OCI-LY7 (cell line): ENCODE results near the gene SALL1. TPM values are rescaled to one million over a fixed set of nuclear protein-coding genes. Genes with fewer than 3 reads are reported as not detected.

Experiments used
- BruUV-seq: library from RNA; stranded (reverse); fragments of 400-500 nt; replicated peaks from 2 replicates; lab custom pipeline; 2021; lab: Mats Ljungman, UMichigan
- CTCF ChIA-PET: fragments of 300-600 bp; sonication (Branson Sonifier 250); formaldehyde crosslinking; loops from one replicate; lab custom pipeline; 2022; ENCODE audit warnings: antibody characterized with exemption; ENCODE audit not compliant: unreplicated experiment; lab: Charles Lee
- POLR2A ChIA-PET: fragments of 300-600 bp; sonication (Branson Sonifier 250); formaldehyde crosslinking; loops from one replicate; lab custom pipeline; 2022; ENCODE audit warnings: antibody characterized with exemption; lab: Charles Lee
- DNase-seq: peaks from one replicate; pipeline ENCODE4 v3.0.0-alpha.2; 2015; ENCODE audit warnings: low spot score
- H2AFZ ChIP-seq: fragments of 200-600 bp; sonication (generic), shearing (Covaris generic); 2 replicates; pipeline ENCODE4 v1.6.1; 2014; ENCODE audit warnings: mild to moderate bottlenecking, antibody characterized with exemption, low read length, moderate library complexity
- H3K27ac ChIP-seq: fragments of 200-600 bp; sonication (generic); 2 replicates; pipeline ENCODE4 v1.5.1; 2014; ENCODE audit warnings: mixed run types, low read depth, mild to moderate bottlenecking, moderate library complexity, low read length, inconsistent platforms; ENCODE audit not compliant: poor library complexity, severe bottlenecking
- H3K36me3 ChIP-seq: fragments of 200-600 bp; sonication (generic); 2 replicates; pipeline ENCODE4 v1.6.1; 2014; ENCODE audit warnings: mild to moderate bottlenecking, antibody characterized with exemption, low read length, moderate library complexity, mixed read lengths; ENCODE audit not compliant: insufficient read depth
- H3K4me1 ChIP-seq: fragments of 200-600 bp; sonication (generic); 2 replicates; pipeline ENCODE4 v1.5.1; 2014; ENCODE audit warnings: mild to moderate bottlenecking, low read length; ENCODE audit not compliant: insufficient read depth, poor library complexity, severe bottlenecking
- H3K4me2 ChIP-seq: fragments of 200-600 bp; sonication (generic); 2 replicates; pipeline ENCODE4 v1.6.1; 2014; ENCODE audit warnings: mild to moderate bottlenecking, low read length
- H3K4me3 ChIP-seq: fragments of 200-600 bp; sonication (generic); 2 replicates; pipeline ENCODE4 v1.5.1; 2014; ENCODE audit warnings: mild to moderate bottlenecking, low read depth, low read length; ENCODE audit not compliant: poor library complexity, severe bottlenecking
- H3K79me2 ChIP-seq: fragments of 200-600 bp; sonication (generic); 2 replicates; pipeline ENCODE4 v1.6.1; 2016; ENCODE audit warnings: low read depth, mild to moderate bottlenecking, low read length, moderate library complexity, mixed read lengths; ENCODE audit not compliant: insufficient read depth
- H3K9me2 ChIP-seq: fragments of 200-600 bp; sonication (generic); 2 replicates; pipeline ENCODE4 v1.6.1; 2016; ENCODE audit warnings: mild to moderate bottlenecking, low read length, mixed read lengths; ENCODE audit not compliant: insufficient read depth
- H3K9me3 ChIP-seq: fragments of 200-600 bp; sonication (generic); 2 replicates; pipeline ENCODE4 v1.6.1; 2014; ENCODE audit warnings: mild to moderate bottlenecking, mixed run types, low read length, mixed read lengths
- H4K20me1 ChIP-seq: fragments of 200-600 bp; sonication (generic); 2 replicates; pipeline ENCODE4 v1.6.1; 2014; ENCODE audit warnings: mild to moderate bottlenecking, antibody characterized with exemption, low read length, moderate library complexity, mixed read lengths; ENCODE audit not compliant: insufficient read depth
- CTCF ChIP-seq: fragments of 200-600 bp; sonication (generic); conservative IDR thresholded peaks from 2 replicates; pipeline ENCODE4 v1.5.1; 2014; ENCODE audit warnings: mild to moderate bottlenecking, antibody characterized with exemption, low read length, moderate library complexity, mixed read lengths
- EZH2phosphoT487 ChIP-seq: fragments of 200-600 bp; sonication (generic); IDR thresholded peaks from 2 replicates; pipeline ENCODE4 v1.6.1; 2018; ENCODE audit warnings: low read depth, borderline replicate concordance, mild to moderate bottlenecking, mixed run types, antibody characterized with exemption, low read length, moderate library complexity, mixed read lengths
- intact Hi-C: fragments of 100-400 bp; cut with micrococcal nuclease; formaldehyde crosslinking; loops from one replicate; pipeline ENCODE4 v1.10.0; 2022; ENCODE audit not compliant: unreplicated experiment
- total RNA-seq, 2 experiments: library from RNA; depleted of rRNA in 1 of 2; stranded (reverse); fragments of >200 nt in 1 of 2; shearing (Covaris generic) in 1 of 2; gene quantifications; 2 replicates each; pipeline ENCODE4 v1.2.3, GENCODE V29; 2014 to 2022

Gene SALL1
- total RNA-seq, 2 experiments from 2014 or later, result not detected

- no peaks in the 10 kb centered on the region for H3K9me2 ChIP-seq
- BruUV-seq, result no TSS peak
- H3K9me3 ChIP-seq, result no peaks in the 10 kb centered on the region
- no peaks in the 10 kb centered on the region for H3K36me3 ChIP-seq
- intact Hi-C loops, result no loop called here
- TF ChIP-seq EZH2phosphoT487 (no peak), CTCF (no peak)
- ChIA-PET CTCF (no interaction called here), POLR2A (no interaction called here)
- H3K79me2 ChIP-seq, result no peaks in the 10 kb centered on the region
- no peak overlapping the region for H3K4me3 ChIP-seq
- H4K20me1 ChIP-seq, result no peaks in the 10 kb centered on the region
- no peak overlapping the region for H2AFZ ChIP-seq
- H3K4me1 ChIP-seq, result no peaks in the 10 kb centered on the region
- no peak overlapping the region for H3K27ac ChIP-seq
- DNase-seq, result no peak
- no peak overlapping the region for H3K4me2 ChIP-seq
Observed at GRCh38 chr16:51193879-51194278, 42.8 kb upstream of the SALL1 start.

- intact Hi-C loops, result no loop called here
- Histone ChIP-seq H3K36me3 (no peaks in the 10 kb centered on the region), H2AFZ (peak overlapping the region; percentile 93), H3K79me2 (no peaks in the 10 kb centered on the region), H3K9me3 (no peaks in the 10 kb centered on the region), H4K20me1 (no peaks in the 10 kb centered on the region), H3K9me2 (no peaks in the 10 kb centered on the region), H3K4me3 (peak overlapping the region; percentile 27), H3K27ac (peak overlapping the region; percentile 70), H3K4me1 (peaks cover 75% of the 10 kb centered on the region), H3K4me2 (peak overlapping the region; percentile 61)
- BruUV-seq, result no TSS peak
- ChIA-PET CTCF (interaction anchor here (0.6 kb wide), 1 partner anchor 139 kb away, joined by 3 read pairs; no protein-coding TSS in a partner anchor), POLR2A (interaction anchor here (0.6 kb wide), 1 partner anchor 262 kb away, joined by 3 read pairs; no protein-coding TSS in a partner anchor)
- DNase-seq, result peak; percentile 91
- TF ChIP-seq EZH2phosphoT487 (no peak), CTCF (no peak)
Observed at GRCh38 chr16:51184702-51185433, 33.8 kb upstream of the SALL1 start.

GRCh38 chr16:51181503-51181811 lies 30.4 kb upstream of the SALL1 start:
- Histone ChIP-seq H2AFZ (peak overlapping the region; percentile 84), H4K20me1 (no peaks in the 10 kb centered on the region), H3K79me2 (no peaks in the 10 kb centered on the region), H3K4me3 (no peak overlapping the region), H3K36me3 (no peaks in the 10 kb centered on the region), H3K4me2 (peak overlapping the region; percentile 38), H3K9me3 (no peaks in the 10 kb centered on the region), H3K9me2 (no peaks in the 10 kb centered on the region), H3K4me1 (peaks cover 56% of the 10 kb centered on the region), H3K27ac (peak overlapping the region; percentile 25)
- BruUV-seq, result no TSS peak
- intact Hi-C loops, result no loop called here
- ChIA-PET POLR2A (interaction anchor here (0.6 kb wide), 1 partner anchor 95 kb away, joined by 4 read pairs; no protein-coding TSS in a partner anchor), CTCF (no interaction called here)
- TF ChIP-seq CTCF (no peak), EZH2phosphoT487 (no peak)
- DNase-seq, result peak; percentile 59
